Measurements from ENCODE around the gene GUCA2B.

DNA sequence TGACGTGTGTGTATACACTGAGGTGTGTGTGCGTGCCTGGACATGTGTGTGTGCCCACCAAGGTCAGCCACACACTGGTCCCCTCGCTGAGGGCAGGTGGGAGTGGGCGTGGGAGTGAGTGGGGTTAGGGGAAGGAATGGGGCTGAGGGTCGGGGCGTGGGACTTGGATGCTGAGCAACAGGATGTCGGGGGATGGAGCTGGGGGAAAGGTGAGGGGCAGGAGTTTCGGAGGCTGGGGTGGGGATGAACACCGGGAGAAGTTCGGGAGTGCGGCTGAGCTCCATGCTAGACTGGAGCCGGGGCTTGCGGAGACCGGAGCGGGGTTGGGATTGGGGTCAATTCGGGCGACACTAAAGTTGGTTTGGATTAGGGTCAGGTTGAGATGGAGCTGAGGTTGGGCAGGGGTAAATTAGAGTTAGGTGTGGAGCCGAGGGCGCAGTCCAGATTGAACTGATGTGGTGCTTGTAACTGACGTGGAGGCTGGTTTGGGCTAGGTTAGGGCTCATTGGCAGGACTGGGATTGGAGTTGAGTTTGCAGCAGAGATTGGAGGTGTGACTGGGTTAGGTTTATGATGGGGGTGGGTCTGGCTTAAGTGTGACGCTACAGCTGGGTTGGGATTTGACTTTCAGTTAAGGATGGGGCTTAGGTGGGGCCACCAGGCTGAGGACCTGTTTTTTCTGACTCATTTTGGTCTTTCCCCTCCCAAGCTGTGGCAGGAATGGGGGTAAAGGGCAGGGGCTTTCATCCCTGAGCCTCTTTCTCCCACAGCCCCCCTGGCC lies 14.6 kb downstream of the GUCA2B start:
- no peak for TF ChIP-seq POLR2A (IDR thresholded peaks at IDR 0.05; ENCODE audit: low read length)
- TF ChIP-seq GATA1 (IDR thresholded peaks at IDR 0.05; ENCODE audit: low read depth, low read length): no peak

Measured in erythroblast (primary cell).